ENCODE data around the gene CLTCL1.

The CLTCL1 gene

DNA sequence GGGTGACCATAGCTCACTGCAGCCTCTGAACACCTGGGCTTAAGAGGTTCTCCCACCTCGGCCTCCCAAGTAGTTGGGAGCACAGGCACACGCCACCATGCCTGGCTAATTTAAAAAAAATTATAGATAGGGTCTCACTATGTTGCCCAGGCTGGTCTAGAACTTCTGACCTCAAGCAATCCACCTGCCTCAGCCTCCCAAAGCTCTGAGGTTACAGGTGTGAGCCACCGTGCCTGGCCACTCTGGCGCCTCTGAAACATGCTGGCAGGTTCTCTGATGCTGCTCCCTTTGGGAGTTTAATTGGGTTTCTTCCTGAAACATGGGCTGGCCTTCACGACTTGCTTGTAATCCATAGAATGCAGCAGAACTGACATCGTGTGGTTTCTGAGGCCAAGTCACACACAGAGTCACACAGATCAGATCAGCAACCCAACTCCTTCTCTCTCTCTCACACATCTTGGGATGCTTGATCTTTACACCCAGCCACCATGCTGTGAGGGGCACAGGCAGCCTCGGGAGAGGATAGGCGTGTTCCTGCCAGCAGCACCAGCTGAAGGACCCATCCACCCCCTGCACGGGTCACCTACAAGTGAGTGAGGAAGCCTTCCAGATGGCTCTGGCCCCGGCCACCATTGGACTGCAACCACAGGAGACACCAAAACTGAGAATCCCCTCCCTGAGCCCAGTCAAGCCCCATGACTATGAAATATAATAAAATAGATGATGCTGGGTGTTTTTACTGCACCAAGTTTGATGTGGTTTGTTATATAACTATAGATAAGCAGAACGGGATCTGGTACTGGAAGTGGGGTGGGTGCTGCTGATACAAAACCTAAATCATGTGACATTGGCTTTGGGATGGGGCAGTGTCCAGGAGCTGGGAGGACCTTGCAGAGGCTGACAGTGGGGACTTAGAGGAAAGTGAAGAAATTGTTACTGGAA, 138.3 kb downstream of the CLTCL1 start:
- DNase-seq (ENCODE audit: low spot score) = no peak
- TF ChIP-seq, protein P1, sequence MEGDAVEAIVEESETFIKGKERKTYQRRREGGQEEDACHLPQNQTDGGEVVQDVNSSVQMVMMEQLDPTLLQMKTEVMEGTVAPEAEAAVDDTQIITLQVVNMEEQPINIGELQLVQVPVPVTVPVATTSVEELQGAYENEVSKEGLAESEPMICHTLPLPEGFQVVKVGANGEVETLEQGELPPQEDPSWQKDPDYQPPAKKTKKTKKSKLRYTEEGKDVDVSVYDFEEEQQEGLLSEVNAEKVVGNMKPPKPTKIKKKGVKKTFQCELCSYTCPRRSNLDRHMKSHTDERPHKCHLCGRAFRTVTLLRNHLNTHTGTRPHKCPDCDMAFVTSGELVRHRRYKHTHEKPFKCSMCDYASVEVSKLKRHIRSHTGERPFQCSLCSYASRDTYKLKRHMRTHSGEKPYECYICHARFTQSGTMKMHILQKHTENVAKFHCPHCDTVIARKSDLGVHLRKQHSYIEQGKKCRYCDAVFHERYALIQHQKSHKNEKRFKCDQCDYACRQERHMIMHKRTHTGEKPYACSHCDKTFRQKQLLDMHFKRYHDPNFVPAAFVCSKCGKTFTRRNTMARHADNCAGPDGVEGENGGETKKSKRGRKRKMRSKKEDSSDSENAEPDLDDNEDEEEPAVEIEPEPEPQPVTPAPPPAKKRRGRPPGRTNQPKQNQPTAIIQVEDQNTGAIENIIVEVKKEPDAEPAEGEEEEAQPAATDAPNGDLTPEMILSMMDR (IDR thresholded peaks at IDR 0.05; ENCODE audit: borderline replicate concordance, control extremely low read depth, extremely low read depth, insufficient read depth, missing control alignments) = no peak
- in situ Hi-C loops (cut with MboI; ENCODE audit: low sequenced_read_pairs, unreplicated experiment) = no loop called here

- TF ChIP-seq, protein P1 (IDR thresholded peaks at IDR 0.05; ENCODE audit: borderline replicate concordance, control extremely low read depth, extremely low read depth, insufficient read depth, missing control alignments) = no peak
- in situ Hi-C loops (cut with MboI; ENCODE audit: low sequenced_read_pairs, unreplicated experiment) = no loop called here
- no peak for DNase-seq (ENCODE audit: low spot score)
Observed at GRCh38 chr22:19151329-19152191, 140.0 kb downstream of the CLTCL1 start.

DNA sequence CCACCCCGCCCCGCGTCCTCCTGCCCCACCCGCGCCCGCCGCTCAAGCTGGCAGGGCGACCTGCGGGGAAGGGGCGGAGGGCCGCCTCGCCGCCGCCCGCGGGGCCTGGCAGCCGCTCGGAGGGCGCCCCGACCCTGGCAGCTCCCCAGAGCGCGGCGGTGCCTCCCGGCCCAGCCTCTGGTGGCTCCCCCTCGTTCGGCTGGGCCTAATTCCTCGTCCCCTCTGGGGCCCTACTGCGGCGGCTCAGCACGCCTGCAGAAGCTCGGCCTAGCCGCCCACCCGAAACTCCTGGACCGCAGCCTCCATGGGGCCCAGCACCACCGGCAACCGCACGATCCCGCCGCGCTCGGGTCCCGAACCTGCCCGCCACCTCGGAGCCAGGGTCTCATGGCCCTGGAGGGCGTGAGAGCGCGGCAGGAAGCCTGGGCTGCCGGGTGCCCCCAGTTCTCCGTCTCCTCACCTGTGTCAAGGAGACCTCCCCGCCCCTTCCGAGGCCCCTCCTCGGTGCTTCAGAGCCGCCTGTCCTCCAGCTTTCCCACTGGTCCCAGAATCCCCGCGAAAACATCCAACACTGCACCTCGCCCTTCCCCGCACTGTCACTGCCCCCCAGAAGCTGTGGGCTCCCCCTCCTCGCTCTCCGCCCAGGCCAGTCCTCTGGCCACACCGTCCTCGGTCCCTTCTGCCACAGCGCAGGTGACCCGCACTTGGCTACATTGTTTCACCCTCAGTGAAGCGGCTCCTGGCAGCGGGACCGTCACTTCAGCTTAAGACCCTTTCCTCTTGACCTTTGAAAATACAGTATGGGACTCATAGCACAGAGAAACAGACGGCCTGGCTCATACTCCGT, 140.8 kb downstream of the CLTCL1 start:
- no peak for DNase-seq (ENCODE audit: low spot score)
- TF ChIP-seq, protein P1 (IDR thresholded peaks at IDR 0.05; ENCODE audit: borderline replicate concordance, control extremely low read depth, extremely low read depth, insufficient read depth, missing control alignments) = no peak
- in situ Hi-C loops (cut with MboI; ENCODE audit: low sequenced_read_pairs, unreplicated experiment) = no loop called here

DNA sequence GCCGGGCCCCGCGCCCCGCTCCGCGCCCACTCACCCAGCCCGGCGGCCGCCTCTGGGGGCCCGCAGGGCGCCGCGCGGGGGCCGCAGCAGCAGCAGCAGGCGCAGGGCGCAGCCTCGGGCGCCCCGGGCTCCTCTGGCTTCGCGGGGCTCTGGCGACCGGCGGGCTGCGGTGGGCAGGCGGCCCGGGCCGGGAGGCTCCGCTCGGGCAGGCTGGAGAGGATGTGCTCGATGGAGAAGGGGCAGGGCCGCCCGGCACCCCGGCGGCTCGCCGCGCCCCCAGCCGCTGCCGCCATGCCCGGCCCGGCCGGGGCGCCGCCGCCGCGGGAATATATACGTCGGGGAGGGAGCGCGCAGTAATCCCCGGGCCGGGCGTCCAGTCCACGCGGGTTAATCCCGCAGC, 141.5 kb downstream of the CLTCL1 start, which contains the start of gene GSC2:
TSS of gene GSC2 (minus strand) at position 302 of the 400 bp plus-strand sequence. CDS start at position 293, 9 bp downstream.
- in situ Hi-C loops (cut with MboI; ENCODE audit: low sequenced_read_pairs, unreplicated experiment) = no loop called here

DNA sequence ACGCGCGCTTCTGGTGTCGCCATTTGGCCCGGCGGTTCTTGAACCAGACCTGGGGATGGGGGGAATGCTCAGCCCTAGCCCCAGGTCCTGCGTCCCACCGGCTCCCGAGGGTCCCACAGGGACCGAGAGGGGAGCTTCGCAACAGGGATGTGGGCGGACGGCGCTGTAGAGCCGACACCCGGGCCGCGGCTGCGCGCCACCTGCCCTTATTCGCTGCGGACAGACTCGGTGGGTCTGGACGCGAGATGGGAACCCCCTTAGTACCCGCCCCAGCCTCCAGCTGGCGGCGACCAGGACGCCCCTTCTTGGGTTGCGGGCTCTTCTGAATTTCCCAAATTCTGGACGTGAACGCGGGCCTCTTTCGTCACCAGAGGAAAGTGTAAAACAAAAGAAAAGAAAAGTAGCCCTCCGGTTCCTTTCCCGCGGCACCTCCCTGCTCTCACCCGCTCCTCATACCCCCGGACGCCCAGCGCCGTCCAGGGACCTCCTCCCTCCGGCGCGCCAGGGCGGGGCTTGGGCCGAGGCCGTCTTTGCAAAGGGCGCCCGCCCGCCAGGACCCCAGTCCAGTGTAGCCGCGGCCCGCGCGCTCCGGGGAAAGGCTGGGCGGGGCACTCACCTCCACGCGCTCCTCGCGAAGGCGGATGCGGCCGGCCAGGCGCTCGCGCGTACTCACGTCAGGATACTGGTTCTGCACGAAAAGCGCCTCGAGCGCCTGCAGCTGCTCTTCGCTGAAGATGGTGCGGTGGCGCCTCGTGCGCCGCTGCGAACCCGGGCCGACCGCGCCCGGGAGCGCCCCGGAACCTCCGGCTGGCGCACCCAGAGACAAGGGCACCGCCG, 142.3 kb downstream of the CLTCL1 start:
- TF ChIP-seq, protein P1 (IDR thresholded peaks at IDR 0.05; ENCODE audit: borderline replicate concordance, control extremely low read depth, extremely low read depth, insufficient read depth, missing control alignments) = no peak
- no peak for DNase-seq (ENCODE audit: low spot score)
- in situ Hi-C loops (cut with MboI; ENCODE audit: low sequenced_read_pairs, unreplicated experiment) = no loop called here

More for the DNA sequence above, 141.5 kb downstream of the CLTCL1 start, which contains the start of gene GSC2:
- TF ChIP-seq, protein P1 (IDR thresholded peaks at IDR 0.05; ENCODE audit: borderline replicate concordance, control extremely low read depth, extremely low read depth, insufficient read depth, missing control alignments) = no peak
- no peak for DNase-seq (ENCODE audit: low spot score)

All from GM13976 (cell line).